Right renal pelvis (tissue), 4 donors: ENCODE measurements around the gene SLAMF6. TPM values are rescaled to one million over a fixed set of nuclear protein-coding genes. Genes with fewer than 3 reads are reported as not detected.
"Not testable (repeated sequence)": the region's sequence is repeated elsewhere in the genome, so short reads cannot be mapped to it uniquely, and the experiment has no call there.

Experiments used
- DNase-seq, 4 donors: peaks; one replicate each; pipeline ENCODE4 v3.0.0-alpha.2; 2013; ENCODE audit warnings: low read depth in 4 of 4, low spot score in 3 of 4, missing footprints in 1 of 4
- polyA plus RNA-seq, 4 donors: library from polyadenylated mRNA; unstranded; fragments of 120-200 nt; gene quantifications; one replicate each; pipeline ENCODE4 v1.2.1, GENCODE V29; 2013; ENCODE audit not compliant: insufficient read length in 4 of 4

The SLAMF6 gene
- polyA plus RNA-seq, 4 donors = 0.06 to 0.21 (median 0.10) TPM

GRCh38 chr1:160544647-160545046 is 21.6 kb upstream of the SLAMF6 start:
- no peak for DNase-seq

- peak; percentile 7 to 25 (median 13) for DNase-seq
Observed at GRCh38 chr1:160542303-160542945, 19.4 kb upstream of the SLAMF6 start.

GRCh38 chr1:160541622-160542302 is 18.7 kb upstream of the SLAMF6 start:
- DNase-seq = no peak

GRCh38 chr1:160540859-160541233 is 17.8 kb upstream of the SLAMF6 start:
- DNase-seq = no peak

GRCh38 chr1:160539990-160540858 is 17.2 kb upstream of the SLAMF6 start:
- DNase-seq = no peak

GRCh38 chr1:160539684-160539989 is 16.6 kb upstream of the SLAMF6 start:
- DNase-seq = no peak

GRCh38 chr1:160538985-160539651 is 16.1 kb upstream of the SLAMF6 start:
- DNase-seq = no peak

GRCh38 chr1:160537714-160538665 is 14.9 kb upstream of the SLAMF6 start:
- DNase-seq = no peak

GRCh38 chr1:160534823-160535605 is 12.0 kb upstream of the SLAMF6 start:
- no peak for DNase-seq

- DNase-seq = not testable (repeated sequence)
Observed at GRCh38 chr1:160532557-160532813, 9.4 kb upstream of the SLAMF6 start.

- not testable (repeated sequence) for DNase-seq
Observed at GRCh38 chr1:160531809-160532556, 8.9 kb upstream of the SLAMF6 start.

- DNase-seq = not testable (repeated sequence)
Observed at GRCh38 chr1:160529401-160529952, 6.4 kb upstream of the SLAMF6 start.

- DNase-seq = not testable (repeated sequence)
Observed at GRCh38 chr1:160523789-160524188, 734 bp upstream of the SLAMF6 start.

GRCh38 chr1:160522136-160522535 is 919 bp downstream of the SLAMF6 start:
- DNase-seq = no peak

GRCh38 chr1:160521554-160521953 is 1.5 kb downstream of the SLAMF6 start:
- no peak for DNase-seq

- no peak for DNase-seq
Observed at GRCh38 chr1:160520999-160521398, 2.1 kb downstream of the SLAMF6 start.

- no peak for DNase-seq
Observed at GRCh38 chr1:160520582-160520981, 2.5 kb downstream of the SLAMF6 start.

- no peak for DNase-seq
Observed at GRCh38 chr1:160519642-160520435, 3.2 kb downstream of the SLAMF6 start.
